HCT116 (cell line): ENCODE results near the gene PCDH9. TPM values are rescaled to one million over a fixed set of nuclear protein-coding genes. Genes with fewer than 3 reads are reported as not detected.

Experiments used
- ATAC-seq: fragments of 200-7000 bp; cut with Tn5 transposase; 2 replicates; pipeline ENCODE4 v1.9.1; 2020; ENCODE audit warnings: mild to moderate bottlenecking, moderate library complexity
- BruUV-seq: library from RNA; stranded (reverse); fragments of 400-500 nt; replicated peaks from 2 replicates; lab custom pipeline; 2021; lab: Mats Ljungman, UMichigan
- CTCF ChIA-PET: fragments of 300-600 bp; sonication (Branson Sonifier 250); formaldehyde crosslinking; loops from one replicate; lab custom pipeline; 2021; ENCODE audit warnings: antibody characterized with exemption; lab: Charles Lee
- POLR2A ChIA-PET: fragments of 300-600, 350-600 bp; sonication (Branson Sonifier 250); formaldehyde crosslinking; loops from one replicate; lab custom pipeline; 2021; ENCODE audit warnings: antibody characterized with exemption; lab: Charles Lee
- RAD21 ChIA-PET, 2 experiments: fragments of 300-600 bp; sonication (Branson Sonifier 250); formaldehyde crosslinking; loops; one replicate each; lab custom pipeline; 2023; ENCODE audit warnings: low total read pairs in 2 of 2; ENCODE audit not compliant: uncharacterized antibody in 2 of 2, unreplicated experiment in 2 of 2, low non-redundant PET in 1 of 2; lab: Charles Lee
- DNase-seq: peaks from one replicate; pipeline ENCODE4 v3.0.0-alpha.2; 2010; ENCODE audit warnings: low read depth, low spot score
- H2AFZ ChIP-seq: fragments of 200-600 bp; shearing (Covaris generic), sonication (generic); 2 replicates; pipeline ENCODE4 v1.6.1; 2017; ENCODE audit warnings: low read depth, mixed run types, mixed read lengths, antibody characterized with exemption, low read length; ENCODE audit not compliant: poor library complexity, severe bottlenecking
- H3K27ac ChIP-seq: 2 replicates; pipeline ENCODE4 v1.5.1; 2012; ENCODE audit warnings: low read depth, low read length
- H3K27me3 ChIP-seq: fragments of 200-600 bp; sonication (generic); 2 replicates; pipeline ENCODE4 v1.6.1; 2016; ENCODE audit warnings: mixed run types, low read length, mixed read lengths; ENCODE audit not compliant: insufficient read depth
- H3K36me3 ChIP-seq, 2 experiments: fragments of 200-500 bp in 1 of 2; fragments of 200-600 bp in 1 of 2; sonication (Bioruptor generic) in 1 of 2; sonication (generic) in 1 of 2; 2 replicates each; pipeline versions ENCODE4 v1.5.1 to v1.6.1; 2014 to 2016; ENCODE audit warnings: low read length in 2 of 2, inconsistent platforms in 1 of 2, mixed read lengths in 1 of 2, mixed run types in 1 of 2; ENCODE audit not compliant: insufficient read depth in 2 of 2, control insufficient read depth in 1 of 2
- H3K4me1 ChIP-seq, 2 experiments: fragments of 200-600 bp in 1 of 2; sonication (generic) in 1 of 2; 2 replicates each; pipeline versions ENCODE4 v1.5.1 to v1.6.1; 2012 to 2017; ENCODE audit warnings: low read length in 2 of 2, inconsistent platforms in 1 of 2, mild to moderate bottlenecking in 1 of 2, mixed read lengths in 1 of 2, mixed run types in 1 of 2, moderate library complexity in 1 of 2; ENCODE audit not compliant: insufficient read depth in 2 of 2, control insufficient read depth in 1 of 2
- H3K4me2 ChIP-seq: fragments of 200-600 bp; sonication (generic); 2 replicates; pipeline ENCODE4 v1.6.1; 2017; ENCODE audit warnings: mixed run types, low read length, mixed read lengths
- H3K4me3 ChIP-seq, 2 experiments: fragments of 200-600 bp in 1 of 2; sonication (generic) in 1 of 2; replicated peaks in 1 of 2; 2 replicates each; pipeline ENCODE4 v1.5.1; 2011 to 2016; ENCODE audit warnings: low read length in 2 of 2, control low read depth in 1 of 2, low read depth in 1 of 2, mild to moderate bottlenecking in 1 of 2, mixed read lengths in 1 of 2, mixed run types in 1 of 2
- H3K79me2 ChIP-seq: fragments of 200-600 bp; sonication (generic); 2 replicates; pipeline ENCODE4 v1.6.1; 2017; ENCODE audit warnings: mild to moderate bottlenecking, mixed run types, low read length, moderate library complexity, mixed read lengths; ENCODE audit not compliant: insufficient read depth
- H3K9ac ChIP-seq: fragments of 200-600 bp; sonication (generic); 2 replicates; pipeline ENCODE4 v1.6.1; 2016; ENCODE audit warnings: low read length, mixed read lengths
- H3K9me2 ChIP-seq: fragments of 200-600 bp; sonication (generic), shearing (Covaris generic); 2 replicates; pipeline ENCODE4 v1.6.1; 2017; ENCODE audit warnings: mixed run types, mild to moderate bottlenecking, moderate library complexity; ENCODE audit not compliant: insufficient read depth
- H3K9me3 ChIP-seq, 2 experiments: fragments of 200-500 bp in 1 of 2; fragments of 200-600 bp in 1 of 2; sonication (Bioruptor generic) in 1 of 2; sonication (generic) in 1 of 2; 2 replicates each; pipeline ENCODE4 v1.6.1; 2014 to 2017; ENCODE audit warnings: low read length in 2 of 2, mixed read lengths in 2 of 2, inconsistent platforms in 1 of 2, low read depth in 1 of 2, mild to moderate bottlenecking in 1 of 2, mixed run types in 1 of 2, moderate library complexity in 1 of 2; ENCODE audit not compliant: control insufficient read depth in 1 of 2, insufficient read depth in 1 of 2
- H4K20me1 ChIP-seq: fragments of 200-600 bp; sonication (generic), shearing (Covaris generic); 2 replicates; pipeline ENCODE4 v1.6.1; 2017; ENCODE audit warnings: mixed run types, mild to moderate bottlenecking, moderate library complexity; ENCODE audit not compliant: insufficient read depth
- CBX3 ChIP-seq: IDR thresholded peaks from 2 replicates; pipeline ENCODE4 v1.6.1; 2012; ENCODE audit warnings: low read depth
- CEBPB ChIP-seq: IDR thresholded peaks from 2 replicates; pipeline ENCODE4 v1.6.1; 2012; ENCODE audit warnings: low read depth
- ELF1 ChIP-seq: IDR thresholded peaks from 2 replicates; pipeline ENCODE4 v1.6.1; 2012; ENCODE audit warnings: low read depth, borderline replicate concordance
- EZH2phosphoT487 ChIP-seq: fragments of 200-600 bp; IDR thresholded peaks from 2 replicates; pipeline ENCODE4 v1.6.1; 2018; ENCODE audit warnings: antibody characterized with exemption, borderline replicate concordance
- FOSL1 ChIP-seq: IDR thresholded peaks from 2 replicates; pipeline ENCODE4 v1.6.1; 2012; ENCODE audit warnings: low read depth
- JUND ChIP-seq: IDR thresholded peaks from 2 replicates; pipeline ENCODE4 v1.6.1; 2012
- RAD21 ChIP-seq: IDR thresholded peaks from 2 replicates; pipeline ENCODE4 v1.6.1; 2012; ENCODE audit warnings: low read depth, mild to moderate bottlenecking
- SP1 ChIP-seq: IDR thresholded peaks from 2 replicates; pipeline ENCODE4 v1.6.1; 2012; ENCODE audit warnings: low read depth
- TCF7L2 ChIP-seq: IDR thresholded peaks from 2 replicates; pipeline ENCODE4 v1.7.0; 2011; ENCODE audit warnings: borderline replicate concordance, inconsistent platforms; ENCODE audit not compliant: insufficient read depth, insufficient read length; ENCODE audit errors: extremely low read depth
- intact Hi-C: fragments of 100-400 bp; cut with micrococcal nuclease; formaldehyde crosslinking; loops from 2 replicates; pipeline ENCODE4 v1.10.0; 2022
- total RNA-seq: library from RNA; stranded (reverse); gene quantifications from one replicate; pipeline ENCODE4 v1.2.1, GENCODE V29; 2021; ENCODE audit not compliant: unreplicated experiment
- TF ChIP-seq, protein P1 (sequence below): IDR thresholded peaks from 2 replicates; pipeline ENCODE4 v1.6.1; 2012
- TF ChIP-seq, protein P2 (sequence below): IDR thresholded peaks from 2 replicates; pipeline ENCODE4 v1.6.1; 2012
- TF ChIP-seq, protein P3 (sequence below), 3 experiments: fragments of 200-600 bp in 1 of 3; sonication (generic) in 1 of 3; IDR thresholded peaks in 2 of 3; conservative IDR thresholded peaks in 1 of 3; 2 replicates each; pipeline ENCODE4 v1.5.1; 2012 to 2017; ENCODE audit warnings: low read depth in 2 of 3, low read length in 2 of 3, antibody characterized with exemption in 1 of 3, borderline replicate concordance in 1 of 3, control low read depth in 1 of 3, mild to moderate bottlenecking in 1 of 3, mixed read lengths in 1 of 3, mixed run types in 1 of 3, moderate library complexity in 1 of 3; ENCODE audit not compliant: insufficient read depth in 1 of 3

Gene PCDH9
- total RNA-seq, 1 experiment from 2014 or later: 0.02 TPM

DNA sequence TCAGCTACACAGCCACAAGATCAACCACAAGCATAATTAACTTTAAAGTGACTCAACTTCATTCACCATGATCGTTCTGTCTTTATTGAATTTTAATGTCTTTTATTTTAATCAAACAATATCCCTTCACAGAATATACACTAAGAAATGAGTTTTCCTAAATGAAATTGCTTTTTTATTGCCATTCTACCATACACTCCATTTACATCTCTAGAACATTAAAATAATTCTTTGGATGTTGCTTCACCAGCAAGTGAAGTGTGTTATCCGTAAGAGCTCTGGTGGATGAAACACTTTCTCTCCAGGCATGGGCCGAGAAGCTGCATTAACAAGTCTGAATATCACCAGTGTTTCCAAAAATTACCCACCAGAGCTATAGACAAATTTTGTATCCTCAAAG, 789.2 kb downstream of the PCDH9 start:
- Histone ChIP-seq H3K9ac (no peak overlapping the region), H3K27me3 (no peaks in the 10 kb centered on the region), H3K79me2 (no peaks in the 10 kb centered on the region), H4K20me1 (no peaks in the 10 kb centered on the region), H3K27ac (no peak overlapping the region), H3K4me1 (no peaks in the 10 kb centered on the region), H3K9me3 (no peaks in the 10 kb centered on the region), H3K4me3 (no peak overlapping the region), H3K36me3 (no peaks in the 10 kb centered on the region), H3K9me2 (no peaks in the 10 kb centered on the region), H2AFZ (no peak overlapping the region), H3K4me2 (no peak overlapping the region)
- CTCF ChIA-PET: no interaction called here
- ATAC-seq (no peak), DNase-seq (no peak)
- no TSS peak for BruUV-seq
- RAD21 ChIA-PET: no interaction called here
- intact Hi-C loops: no loop called here
- TF ChIP-seq CEBPB (no peak), RAD21 (no peak), EZH2phosphoT487 (no peak), FOSL1 (no peak), TCF7L2 (no peak), CBX3 (no peak), SP1 (no peak), ELF1 (no peak), JUND (no peak)
- TF ChIP-seq, protein P1, sequence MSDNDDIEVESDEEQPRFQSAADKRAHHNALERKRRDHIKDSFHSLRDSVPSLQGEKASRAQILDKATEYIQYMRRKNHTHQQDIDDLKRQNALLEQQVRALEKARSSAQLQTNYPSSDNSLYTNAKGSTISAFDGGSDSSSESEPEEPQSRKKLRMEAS: no peak
- TF ChIP-seq, protein P2, sequence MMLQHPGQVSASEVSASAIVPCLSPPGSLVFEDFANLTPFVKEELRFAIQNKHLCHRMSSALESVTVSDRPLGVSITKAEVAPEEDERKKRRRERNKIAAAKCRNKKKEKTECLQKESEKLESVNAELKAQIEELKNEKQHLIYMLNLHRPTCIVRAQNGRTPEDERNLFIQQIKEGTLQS: no peak
- POLR2A ChIA-PET: no interaction called here

GRCh38 chr13:66430728-66431127, 799.4 kb downstream of the PCDH9 start:
- ATAC-seq (no peak), DNase-seq (no peak)
- TF ChIP-seq, protein P1: no peak
- TF ChIP-seq, protein P3, sequence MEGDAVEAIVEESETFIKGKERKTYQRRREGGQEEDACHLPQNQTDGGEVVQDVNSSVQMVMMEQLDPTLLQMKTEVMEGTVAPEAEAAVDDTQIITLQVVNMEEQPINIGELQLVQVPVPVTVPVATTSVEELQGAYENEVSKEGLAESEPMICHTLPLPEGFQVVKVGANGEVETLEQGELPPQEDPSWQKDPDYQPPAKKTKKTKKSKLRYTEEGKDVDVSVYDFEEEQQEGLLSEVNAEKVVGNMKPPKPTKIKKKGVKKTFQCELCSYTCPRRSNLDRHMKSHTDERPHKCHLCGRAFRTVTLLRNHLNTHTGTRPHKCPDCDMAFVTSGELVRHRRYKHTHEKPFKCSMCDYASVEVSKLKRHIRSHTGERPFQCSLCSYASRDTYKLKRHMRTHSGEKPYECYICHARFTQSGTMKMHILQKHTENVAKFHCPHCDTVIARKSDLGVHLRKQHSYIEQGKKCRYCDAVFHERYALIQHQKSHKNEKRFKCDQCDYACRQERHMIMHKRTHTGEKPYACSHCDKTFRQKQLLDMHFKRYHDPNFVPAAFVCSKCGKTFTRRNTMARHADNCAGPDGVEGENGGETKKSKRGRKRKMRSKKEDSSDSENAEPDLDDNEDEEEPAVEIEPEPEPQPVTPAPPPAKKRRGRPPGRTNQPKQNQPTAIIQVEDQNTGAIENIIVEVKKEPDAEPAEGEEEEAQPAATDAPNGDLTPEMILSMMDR (IDR thresholded peaks at IDR 0.05 in 2 of 3, conservative IDR thresholded peaks at IDR 0.05 in 1 of 3; ENCODE audit: borderline replicate concordance in 1 of 3, insufficient read depth in 1 of 3, low read depth in 2 of 3, low read length in 2 of 3): no peak
- no peak overlapping the region for H3K27ac ChIP-seq
- H3K9me2 ChIP-seq: no peaks in the 10 kb centered on the region
- POLR2A ChIA-PET: no interaction called here
- H3K4me2 ChIP-seq: no peak overlapping the region
- CTCF ChIA-PET: no interaction called here
- H3K27me3 ChIP-seq: no peaks in the 10 kb centered on the region
- H3K4me3 ChIP-seq: no peak overlapping the region
- intact Hi-C loops: no loop called here
- H3K9ac ChIP-seq: no peak overlapping the region
- BruUV-seq: no TSS peak
- H3K4me1 ChIP-seq: no peaks in the 10 kb centered on the region
- RAD21 ChIA-PET: no interaction called here
- H3K79me2 ChIP-seq: no peaks in the 10 kb centered on the region
- H4K20me1 ChIP-seq: no peaks in the 10 kb centered on the region
- H3K9me3 ChIP-seq: no peaks in the 10 kb centered on the region
- no peaks in the 10 kb centered on the region for H3K36me3 ChIP-seq
- no peak overlapping the region for H2AFZ ChIP-seq
